CD4-positive, alpha-beta memory T cell (primary cell): Measurements from ENCODE around the gene TLX2. TPM values are rescaled to one million over a fixed set of nuclear protein-coding genes. Genes with fewer than 3 reads are reported as not detected.
A peak's percentile ranks its signal among the peaks of the same experiment; 100 is the strongest.
"Not testable (repeated sequence)": the region's sequence is repeated elsewhere in the genome, so short reads cannot be mapped to it uniquely, and the experiment has no call there.

Source experiments
- CTCF ChIA-PET: fragments of 350-600 bp; sonication (Branson Sonifier 250); formaldehyde crosslinking; loops from one replicate; lab custom pipeline; 2021; ENCODE audit warnings: inconsistent platforms; ENCODE audit not compliant: partially characterized antibody; lab: Charles Lee
- POLR2A ChIA-PET: fragments of 350-600 bp; sonication (Branson Sonifier 250); formaldehyde crosslinking; loops from one replicate; lab custom pipeline; 2021; ENCODE audit not compliant: partially characterized antibody; lab: Charles Lee
- DNase-seq, 5 donors: peaks; one replicate each; pipeline versions ENCODE4 v3.0.0 to v3.0.0-alpha.2; 2020 to 2022; ENCODE audit warnings: mixed read lengths in 1 of 5
- H3K27ac ChIP-seq: one replicate; pipeline ENCODE4 v1.7.0; 2013; ENCODE audit warnings: low read depth, low read length
- H3K27me3 ChIP-seq: 2 replicates; pipeline ENCODE4 v1.7.0; 2013; ENCODE audit warnings: mild to moderate bottlenecking, low read length, moderate library complexity; ENCODE audit not compliant: insufficient read depth
- H3K36me3 ChIP-seq: 2 replicates; pipeline ENCODE4 v1.7.0; 2013; ENCODE audit warnings: mild to moderate bottlenecking, low read length, moderate library complexity; ENCODE audit not compliant: insufficient read depth
- H3K4me1 ChIP-seq: 2 replicates; pipeline ENCODE4 v1.7.0; 2013; ENCODE audit warnings: mild to moderate bottlenecking, low read length, moderate library complexity; ENCODE audit not compliant: insufficient read depth
- H3K4me3 ChIP-seq, 2 donors: one replicate each; pipeline ENCODE4 v1.7.0; 2013; ENCODE audit warnings: low read length in 2 of 2, mild to moderate bottlenecking in 1 of 2
- H3K9me3 ChIP-seq, 2 donors: one replicate each; pipeline ENCODE4 v1.7.0; 2013; ENCODE audit warnings: low read length in 2 of 2, control low read depth in 1 of 2; ENCODE audit not compliant: control insufficient read depth in 1 of 2
- H3K27ac Mint-ChIP-seq, 7 donors: one replicate each; pipeline ENCODE4 v1.8.0; 2020 to 2021; ENCODE audit warnings: mixed read lengths in 7 of 7, mild to moderate bottlenecking in 6 of 7, inconsistent platforms in 3 of 7, moderate library complexity in 3 of 7
- H3K27me3 Mint-ChIP-seq, 2 donors: one replicate each; pipeline ENCODE4 v1.8.0; 2020 to 2021; ENCODE audit warnings: mixed read lengths in 2 of 2
- H3K36me3 Mint-ChIP-seq, 2 donors: one replicate each; pipeline ENCODE4 v1.8.0; 2020 to 2021; ENCODE audit warnings: mixed read lengths in 2 of 2, inconsistent platforms in 1 of 2, mild to moderate bottlenecking in 1 of 2
- H3K4me1 Mint-ChIP-seq, 4 donors: one replicate each; pipeline ENCODE4 v1.8.0; 2020 to 2021; ENCODE audit warnings: mixed read lengths in 4 of 4, mild to moderate bottlenecking in 1 of 4
- H3K4me3 Mint-ChIP-seq, 8 donors: one replicate each; pipeline ENCODE4 v1.8.0; 2020 to 2021; ENCODE audit warnings: mixed read lengths in 8 of 8, mild to moderate bottlenecking in 7 of 8, moderate library complexity in 6 of 8, inconsistent platforms in 3 of 8
- H3K9me3 Mint-ChIP-seq, 8 donors: one replicate each; pipeline ENCODE4 v1.8.0; 2020 to 2021; ENCODE audit warnings: mixed read lengths in 8 of 8, mild to moderate bottlenecking in 5 of 8, inconsistent platforms in 3 of 8, moderate library complexity in 1 of 8
- intact Hi-C: fragments of 100-400 bp; cut with micrococcal nuclease; formaldehyde crosslinking; loops from one replicate; pipeline ENCODE4 v1.15.1; 2023
- polyA plus RNA-seq, 2 donors: library from polyadenylated mRNA; unstranded; fragments of 300-500 nt; fragmentation: Illumina TruSeq; gene quantifications; one replicate each; pipeline ENCODE4 v1.2.3, GENCODE V29; 2021
- total RNA-seq, 2 experiments: library from RNA; stranded (reverse); gene quantifications; one replicate each; pipeline ENCODE4 v1.2.3, GENCODE V29; 2021

TLX2 gene
- total RNA-seq (under 1 TPM; 0.52 to 0.53 TPM), polyA plus RNA-seq (under 1 TPM; 0.14 to 0.33 TPM)

DNA sequence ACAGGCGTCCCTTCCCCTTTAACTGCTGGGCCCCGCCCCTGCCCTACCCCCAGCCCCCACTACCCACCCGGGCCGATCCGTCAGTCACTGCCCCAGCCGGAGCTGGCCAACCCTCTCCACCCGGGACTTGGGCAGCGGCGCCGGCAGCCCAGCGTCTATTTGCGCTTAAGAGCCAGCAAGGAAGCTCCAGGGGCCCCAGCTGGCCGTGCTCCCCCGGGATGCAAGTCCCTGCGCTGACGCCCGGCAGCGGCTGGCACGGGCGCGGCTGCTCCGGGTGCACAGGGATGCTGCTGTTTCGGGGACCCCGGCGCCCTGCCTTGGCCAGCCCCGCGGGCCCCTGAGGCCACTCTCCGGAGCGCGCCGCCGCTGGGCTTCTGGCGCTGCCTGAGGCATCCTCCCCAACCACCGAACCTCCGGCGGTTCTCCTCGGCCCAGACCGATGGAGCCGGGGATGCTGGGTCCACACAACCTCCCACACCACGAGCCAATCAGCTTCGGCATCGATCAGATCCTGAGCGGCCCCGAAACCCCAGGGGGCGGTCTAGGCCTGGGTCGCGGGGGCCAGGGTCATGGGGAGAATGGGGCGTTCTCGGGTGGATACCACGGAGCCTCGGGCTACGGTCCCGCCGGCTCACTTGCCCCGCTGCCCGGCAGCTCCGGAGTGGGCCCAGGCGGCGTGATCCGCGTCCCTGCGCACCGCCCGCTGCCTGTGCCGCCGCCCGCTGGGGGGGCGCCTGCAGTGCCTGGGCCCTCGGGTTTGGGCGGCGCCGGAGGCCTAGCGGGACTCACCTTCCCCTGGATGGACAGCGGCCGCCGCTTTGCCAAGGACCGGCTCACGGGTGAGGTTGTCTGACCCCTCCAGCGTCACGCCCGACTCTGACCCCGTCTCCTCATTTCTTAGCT is at the start of gene TLX2:
TLX2 (plus strand) TSS at position 83 of the 903 bp plus-strand sequence; CDS start at position 440, 357 bp downstream.
- H3K36me3 ChIP-seq, result no peaks in the 10 kb centered on the region
- Mint-ChIP-seq H3K27me3 (peaks cover 32 to 47% of the 10 kb centered on the region in 2 donors), H3K27ac (peak within 1 kb of the TSS in 4 of 7 donors; percentile 42 to 85 (median 73)), H3K9me3 (peaks cover 0 to 2% (median 0%) of the 10 kb centered on the region in 8 donors), H3K36me3 (no peaks in the 10 kb centered on the region), H3K4me3 (peak within 1 kb of the TSS; percentile 74 to 81 (median 76)), H3K4me1 (peaks cover 8 to 36% (median 20%) of the 10 kb centered on the region in 4 donors)
- ChIA-PET POLR2A (interaction anchor here (0.7 to 2.7 kb wide), 8 partner anchors 8 to 32 kb away, joined by 3 to 20 read pairs (median 6); partner anchors contain the start of genes AUP1, CCDC142, DQX1 and HTRA2), CTCF (interaction anchor here (1.3 to 2.6 kb wide), 2 partner anchors 11 to 32 kb away, joined by 3 to 8 read pairs; partner anchors contain the start of genes CCDC142, DQX1 and TTC31)
- peaks cover 35% of the 10 kb centered on the region for H3K27me3 ChIP-seq
- H3K9me3 ChIP-seq, result no peaks in the 10 kb centered on the region
- DNase-seq, result no peak
- peak within 1 kb of the TSS in 1 of 2 donors; percentile 53 for H3K4me3 ChIP-seq
- intact Hi-C loops, result no loop called here
- peaks cover 35% of the 10 kb centered on the region for H3K4me1 ChIP-seq
- H3K27ac ChIP-seq, result no peak within 1 kb of the TSS

DNA sequence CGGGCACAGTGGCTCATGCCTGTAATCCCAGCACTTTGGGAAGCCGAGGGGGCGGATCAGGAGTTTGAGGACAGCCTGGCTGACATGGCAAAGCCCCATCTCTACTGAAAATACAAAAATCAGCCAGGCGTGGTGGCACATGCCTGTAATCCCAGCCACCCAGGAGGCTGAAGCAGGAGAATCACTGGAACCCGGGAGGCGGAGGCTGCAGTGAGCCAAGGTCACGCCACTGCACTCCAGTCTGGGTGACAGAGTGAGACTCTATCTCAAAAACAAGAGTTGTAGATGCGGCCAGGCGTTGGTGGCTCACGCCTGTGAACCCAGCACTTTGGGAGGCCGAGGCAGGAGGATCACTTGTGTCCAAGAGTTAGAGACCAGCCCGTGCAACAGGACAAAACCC is 43.5 kb upstream of the TLX2 start:
- ChIA-PET CTCF (interaction anchor here (0.8 to 3.1 kb wide), 2 partner anchors 11 to 12 kb away, joined by 3 to 32 read pairs; partner anchors contain the start of genes CCDC142 and TTC31), POLR2A (interaction anchor here (3.1 to 14.3 kb wide), 3 partner anchors 12 to 37 kb away, joined by 16 to 516 read pairs (median 119); partner anchors contain the start of genes CCDC142, INO80B, PCGF1 and TTC31)
- intact Hi-C loops, H3K4me3 ChIP-seq, H3K27ac ChIP-seq, H3K9me3 ChIP-seq, H3K9me3 Mint-ChIP-seq, H3K27me3 Mint-ChIP-seq, H3K27me3 ChIP-seq, DNase-seq: not testable (repeated sequence)
- H3K4me1 Mint-ChIP-seq, result peaks cover 12 to 43% (median 24%) of the 10 kb centered on the region in 4 donors
- H3K36me3 Mint-ChIP-seq, result peaks cover 17 to 34% of the 10 kb centered on the region in 2 donors
- peak overlapping the region in 6 of 7 donors; percentile 64 to 92 (median 80) for H3K27ac Mint-ChIP-seq
- Histone ChIP-seq H3K4me1 (peaks cover 26% of the 10 kb centered on the region), H3K36me3 (peaks cover 12% of the 10 kb centered on the region)
- H3K4me3 Mint-ChIP-seq, result peak overlapping the region in 6 of 8 donors; percentile 20 to 77 (median 64)

DNA sequence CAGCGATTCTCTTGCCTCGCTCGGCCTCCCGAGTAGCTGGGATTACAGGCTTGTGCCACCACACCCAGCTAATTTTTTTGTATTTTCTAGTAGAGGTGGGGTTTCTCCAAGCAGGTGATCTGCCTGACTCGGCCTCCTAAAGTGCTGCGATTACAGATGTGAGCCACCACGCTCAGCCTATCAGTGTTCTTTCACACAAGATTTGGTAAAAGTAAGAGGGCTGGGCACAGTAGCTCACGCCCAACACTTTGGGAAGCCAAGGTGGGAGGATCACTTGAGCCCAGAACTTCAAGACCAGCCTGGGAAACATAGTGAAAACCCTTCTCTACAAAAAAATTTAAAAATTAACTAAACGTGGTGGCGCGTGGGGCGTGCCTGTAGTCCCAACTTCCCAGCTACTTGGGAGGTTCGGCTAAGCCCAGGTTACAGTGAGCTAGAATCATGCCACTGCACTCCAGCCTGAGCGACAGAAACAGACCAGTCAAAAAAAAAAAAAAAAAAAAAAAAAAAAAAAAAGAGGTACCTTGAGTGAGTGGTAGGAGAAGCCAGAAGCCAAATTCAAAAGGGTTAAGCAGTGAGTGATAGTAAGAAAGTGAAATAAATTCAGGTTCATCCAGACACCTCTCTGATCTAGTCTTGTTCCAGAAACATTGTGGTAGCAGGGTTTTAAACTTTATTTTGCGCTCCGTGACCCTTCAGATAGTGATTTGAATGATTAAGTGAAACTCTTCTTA is 42.8 kb upstream of the TLX2 start:
- POLR2A ChIA-PET, result interaction anchor here (0.7 to 14.3 kb wide), 13 partner anchors 9 to 734 kb away, joined by 3 to 516 read pairs (median 10); partner anchors contain the start of genes AUP1, C2orf81, CCDC142 and HTRA2
- Histone ChIP-seq H3K27ac (peak overlapping the region; percentile 88), H3K36me3 (peaks cover 14% of the 10 kb centered on the region), H3K9me3 (no peaks in the 10 kb centered on the region), H3K4me1 (peaks cover 20% of the 10 kb centered on the region), H3K4me3 (peak overlapping the region; percentile 62 to 84), H3K27me3 (no peaks in the 10 kb centered on the region)
- peaks cover 20 to 34% of the 10 kb centered on the region in 2 donors for H3K36me3 Mint-ChIP-seq
- peaks cover 0 to 7% (median 0%) of the 10 kb centered on the region in 8 donors for H3K9me3 Mint-ChIP-seq
- H3K4me1 Mint-ChIP-seq, result peaks cover 9 to 40% (median 20%) of the 10 kb centered on the region in 4 donors
- intact Hi-C loops, result loop anchor here (1.0 kb wide), 3 partner anchors 12 to 58 kb away; partner anchors contain the start of genes AUP1, HTRA2, TTC31 and WBP1
- CTCF ChIA-PET, result interaction anchor here (0.7 to 3.1 kb wide), 5 partner anchors 11 to 117 kb away, joined by 3 to 32 read pairs (median 3); partner anchors contain the start of genes CCDC142, PCGF1 and TTC31
- peak overlapping the region; percentile 96 to 99 (median 98) for H3K4me3 Mint-ChIP-seq
- no peak for DNase-seq
- no peaks in the 10 kb centered on the region for H3K27me3 Mint-ChIP-seq
- peak overlapping the region; percentile 97 to 100 (median 99) for H3K27ac Mint-ChIP-seq

GRCh38 chr2:74472086-74472944 is 41.9 kb upstream of the TLX2 start, which contains the start of gene MRPL53:
MRPL53 (minus strand) TSS chr2:74472680; CDS start chr2:74472660, 20 bp downstream.
- H3K9me3 Mint-ChIP-seq, result peaks cover 0 to 7% (median 0%) of the 10 kb centered on the region in 8 donors
- H3K4me1 ChIP-seq, result peaks cover 20% of the 10 kb centered on the region
- H3K9me3 ChIP-seq, result no peaks in the 10 kb centered on the region
- intact Hi-C loops, result loop anchor here (1.0 kb wide), 3 partner anchors 11 to 57 kb away; partner anchors contain the start of genes AUP1, HTRA2, TTC31 and WBP1
- peak within 1 kb of the TSS; percentile 88 for H3K27ac ChIP-seq
- peaks cover 9 to 40% (median 21%) of the 10 kb centered on the region in 4 donors for H3K4me1 Mint-ChIP-seq
- H3K27me3 Mint-ChIP-seq, result no peaks in the 10 kb centered on the region
- DNase-seq, result peak; percentile 95 to 96 (median 95)
- H3K36me3 Mint-ChIP-seq, result peaks cover 20 to 37% of the 10 kb centered on the region in 2 donors
- ChIA-PET CTCF (interaction anchor here (0.7 to 3.1 kb wide), 9 partner anchors 8 to 138 kb away, joined by 3 to 32 read pairs (median 4); partner anchors contain the start of genes CCDC142, INO80B, PCGF1 and TTC31), POLR2A (interaction anchor here (0.7 to 14.3 kb wide), 22 partner anchors 8 to 735 kb away, joined by 3 to 516 read pairs (median 4); partner anchors contain the start of genes AUP1, C2orf81, CCDC142 and DQX1)
- H3K4me3 Mint-ChIP-seq, result peak within 1 kb of the TSS; percentile 96 to 99 (median 98)
- no peaks in the 10 kb centered on the region for H3K27me3 ChIP-seq
- peak within 1 kb of the TSS; percentile 67 to 84 for H3K4me3 ChIP-seq
- H3K27ac Mint-ChIP-seq, result peak within 1 kb of the TSS; percentile 97 to 100 (median 99)
- peaks cover 16% of the 10 kb centered on the region for H3K36me3 ChIP-seq

- Histone ChIP-seq H3K36me3 (peaks cover 19% of the 10 kb centered on the region), H3K4me3 (peak overlapping the region; percentile 67 to 84), H3K4me1 (peaks cover 20% of the 10 kb centered on the region), H3K27ac (peak overlapping the region; percentile 88), H3K9me3 (no peaks in the 10 kb centered on the region), H3K27me3 (no peaks in the 10 kb centered on the region)
- Mint-ChIP-seq H3K27me3 (no peaks in the 10 kb centered on the region), H3K36me3 (peaks cover 20 to 41% of the 10 kb centered on the region in 2 donors), H3K4me1 (peaks cover 12 to 40% (median 22%) of the 10 kb centered on the region in 4 donors), H3K9me3 (peaks cover 0 to 7% (median 0%) of the 10 kb centered on the region in 8 donors), H3K27ac (peak overlapping the region; percentile 97 to 100 (median 99)), H3K4me3 (peak overlapping the region; percentile 96 to 99 (median 98))
- no peak for DNase-seq
- POLR2A ChIA-PET, result interaction anchor here (0.7 to 14.3 kb wide), 21 partner anchors 8 to 736 kb away, joined by 3 to 516 read pairs (median 4); partner anchors contain the start of genes AUP1, C2orf81, CCDC142 and DQX1
- CTCF ChIA-PET, result interaction anchor here (0.7 to 3.1 kb wide), 8 partner anchors 9 to 138 kb away, joined by 3 to 32 read pairs (median 6); partner anchors contain the start of genes CCDC142, INO80B, TTC31 and WBP1
- intact Hi-C loops, result loop anchor here (1.0 kb wide), 3 partner anchors 10 to 56 kb away; partner anchors contain the start of genes AUP1, HTRA2, TTC31 and WBP1
Observed at GRCh38 chr2:74472945-74473258, 41.3 kb upstream of the TLX2 start.
